ENCODE results near the gene POC1A.

DNA sequence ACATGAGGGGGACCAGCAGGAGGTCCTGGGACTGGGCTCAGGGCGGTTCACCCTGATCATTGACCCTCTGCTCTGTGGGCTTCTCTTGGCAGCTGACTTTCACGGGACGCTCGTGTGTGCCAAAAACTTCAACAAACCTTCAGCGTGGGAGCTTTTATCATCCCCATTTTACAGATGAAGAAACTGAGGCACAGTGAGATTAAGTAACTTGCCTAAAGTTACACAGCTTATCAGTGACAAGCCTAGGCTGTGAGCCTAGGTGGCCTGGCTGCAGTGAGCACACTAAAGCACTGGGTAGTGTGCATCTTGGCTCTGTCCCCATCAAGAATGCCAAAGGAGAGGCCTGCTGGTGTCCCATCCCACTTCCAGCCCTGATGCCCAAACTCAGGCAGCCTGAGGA, 74.3 kb downstream of the POC1A start:
- TF ChIP-seq L3MBTL2 (conservative IDR thresholded peaks at IDR 0.05) (no peak), BHLHE40 (IDR thresholded peaks at IDR 0.05; ENCODE audit: borderline replicate concordance) (no peak), NFRKB (IDR thresholded peaks at IDR 0.05) (no peak)

Data from HEK293T (cell line).